ENCODE measurements around the gene SUSD1.

Gene SUSD1

DNA sequence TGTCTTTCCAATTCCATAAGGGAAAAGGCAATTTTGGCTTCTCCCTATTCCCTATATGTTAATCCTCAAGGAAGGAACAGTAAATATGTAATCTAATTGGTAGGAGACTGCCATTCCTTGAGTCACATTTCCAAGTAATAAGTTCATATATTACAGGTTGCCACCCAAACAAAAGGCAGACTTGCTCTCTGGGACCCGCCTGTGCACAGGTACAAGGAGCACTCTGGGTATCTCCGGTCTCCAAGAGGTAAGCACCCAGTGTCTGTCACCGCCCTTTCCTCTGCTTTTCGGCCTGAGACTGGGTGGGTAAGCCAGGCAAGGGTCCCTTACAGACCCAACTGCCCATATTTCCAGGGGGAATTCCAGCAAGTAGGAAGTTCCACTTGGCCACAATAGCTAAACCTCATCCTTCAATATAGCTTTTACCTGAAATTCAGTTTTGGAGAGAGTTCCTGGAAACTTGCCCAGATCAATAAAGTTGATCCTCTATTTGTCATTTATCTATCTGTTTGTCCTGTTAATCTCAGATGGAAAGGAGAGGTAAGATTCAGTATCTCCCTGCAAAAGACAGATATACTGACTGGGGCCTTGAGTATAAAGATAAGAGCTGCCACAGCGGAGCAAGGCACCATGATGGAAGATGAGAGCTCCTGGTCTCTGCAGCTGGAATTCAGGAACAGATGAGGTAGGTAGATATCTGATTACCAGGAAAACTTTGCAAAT, 81.8 kb downstream of the SUSD1 start:
- no peak overlapping the region for H3K27ac ChIP-seq
- no peaks in the 10 kb centered on the region for H3K36me3 ChIP-seq (ENCODE audit: insufficient read depth)
- H3K9ac ChIP-seq, result no peak overlapping the region
- no peaks in the 10 kb centered on the region for H3K27me3 ChIP-seq (ENCODE audit: insufficient read depth, low read depth)
- H4K20me1 ChIP-seq (ENCODE audit: insufficient read depth), result no peaks in the 10 kb centered on the region
- no peak overlapping the region for H3K4me2 ChIP-seq
- H3K4me3 ChIP-seq (IDR thresholded peaks at IDR 0.05; ENCODE audit: insufficient read depth, low read depth, low read length), result no peak overlapping the region
- peaks cover 3% of the 10 kb centered on the region for H3K4me1 ChIP-seq (ENCODE audit: low read depth, poor library complexity, severe bottlenecking)
- H2AFZ ChIP-seq (ENCODE audit: low read depth), result no peak overlapping the region
- no peaks in the 10 kb centered on the region for H3K79me2 ChIP-seq (ENCODE audit: insufficient read depth, low read depth)
- TF ChIP-seq, protein P1, sequence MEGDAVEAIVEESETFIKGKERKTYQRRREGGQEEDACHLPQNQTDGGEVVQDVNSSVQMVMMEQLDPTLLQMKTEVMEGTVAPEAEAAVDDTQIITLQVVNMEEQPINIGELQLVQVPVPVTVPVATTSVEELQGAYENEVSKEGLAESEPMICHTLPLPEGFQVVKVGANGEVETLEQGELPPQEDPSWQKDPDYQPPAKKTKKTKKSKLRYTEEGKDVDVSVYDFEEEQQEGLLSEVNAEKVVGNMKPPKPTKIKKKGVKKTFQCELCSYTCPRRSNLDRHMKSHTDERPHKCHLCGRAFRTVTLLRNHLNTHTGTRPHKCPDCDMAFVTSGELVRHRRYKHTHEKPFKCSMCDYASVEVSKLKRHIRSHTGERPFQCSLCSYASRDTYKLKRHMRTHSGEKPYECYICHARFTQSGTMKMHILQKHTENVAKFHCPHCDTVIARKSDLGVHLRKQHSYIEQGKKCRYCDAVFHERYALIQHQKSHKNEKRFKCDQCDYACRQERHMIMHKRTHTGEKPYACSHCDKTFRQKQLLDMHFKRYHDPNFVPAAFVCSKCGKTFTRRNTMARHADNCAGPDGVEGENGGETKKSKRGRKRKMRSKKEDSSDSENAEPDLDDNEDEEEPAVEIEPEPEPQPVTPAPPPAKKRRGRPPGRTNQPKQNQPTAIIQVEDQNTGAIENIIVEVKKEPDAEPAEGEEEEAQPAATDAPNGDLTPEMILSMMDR (conservative IDR thresholded peaks at IDR 0.05; ENCODE audit: low read depth, low read length), result no peak

DNA sequence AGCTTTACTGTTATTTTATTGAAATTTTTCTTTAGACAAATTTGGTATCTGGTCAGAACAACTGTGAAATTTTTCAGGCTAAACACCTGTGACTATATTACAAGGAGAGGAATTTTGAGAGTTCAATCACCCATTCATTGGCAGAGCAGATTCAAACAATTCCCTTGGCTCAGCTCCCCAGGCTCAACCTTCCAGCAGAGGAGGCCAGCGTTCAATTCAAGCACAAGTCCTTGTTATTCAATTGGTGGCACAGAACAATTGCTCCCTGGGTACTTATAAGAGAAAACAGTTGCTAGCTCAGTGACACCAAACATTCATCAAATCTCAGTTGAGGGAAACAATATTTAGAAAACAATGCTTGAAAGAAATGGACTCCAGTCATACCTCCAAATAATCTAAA, 83.3 kb downstream of the SUSD1 start:
- Histone ChIP-seq H3K4me1 (ENCODE audit: low read depth, poor library complexity, severe bottlenecking) (no peaks in the 10 kb centered on the region), H3K27me3 (ENCODE audit: insufficient read depth, low read depth) (no peaks in the 10 kb centered on the region), H3K9ac (no peak overlapping the region), H3K27ac (no peak overlapping the region), H3K4me3 (IDR thresholded peaks at IDR 0.05; ENCODE audit: insufficient read depth, low read depth, low read length) (no peak overlapping the region), H3K36me3 (ENCODE audit: insufficient read depth) (no peaks in the 10 kb centered on the region), H3K79me2 (ENCODE audit: insufficient read depth, low read depth) (no peaks in the 10 kb centered on the region), H4K20me1 (ENCODE audit: insufficient read depth) (no peaks in the 10 kb centered on the region), H3K4me2 (no peak overlapping the region), H2AFZ (ENCODE audit: low read depth) (no peak overlapping the region)
- TF ChIP-seq, protein P1 (conservative IDR thresholded peaks at IDR 0.05; ENCODE audit: low read depth, low read length), result no peak

DNA sequence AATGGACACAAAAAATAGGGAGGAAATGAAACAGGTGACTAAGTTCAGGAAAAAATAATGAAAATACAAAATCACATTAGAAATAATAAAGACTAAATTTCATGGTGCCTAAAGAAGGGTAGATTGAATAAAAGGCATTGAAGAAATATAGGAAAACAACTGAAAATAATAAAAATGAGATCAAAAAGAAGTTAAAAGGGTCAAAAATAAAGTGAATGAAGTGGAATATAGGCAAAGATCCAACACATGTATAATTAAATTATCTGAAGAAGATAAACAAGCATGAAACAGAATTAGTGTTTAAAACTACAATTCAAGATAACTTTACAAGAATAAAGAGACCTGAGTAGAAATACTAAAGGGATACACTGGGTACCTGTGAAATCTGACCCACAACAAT, 87.6 kb downstream of the SUSD1 start:
- H3K9ac ChIP-seq, result no peak overlapping the region
- TF ChIP-seq, protein P1 (conservative IDR thresholded peaks at IDR 0.05; ENCODE audit: low read depth, low read length), result no peak
- no peaks in the 10 kb centered on the region for H3K27me3 ChIP-seq (ENCODE audit: insufficient read depth, low read depth)
- no peak overlapping the region for H2AFZ ChIP-seq (ENCODE audit: low read depth)
- no peaks in the 10 kb centered on the region for H4K20me1 ChIP-seq (ENCODE audit: insufficient read depth)
- no peak overlapping the region for H3K27ac ChIP-seq
- H3K4me2 ChIP-seq, result no peak overlapping the region
- no peaks in the 10 kb centered on the region for H3K4me1 ChIP-seq (ENCODE audit: low read depth, poor library complexity, severe bottlenecking)
- no peaks in the 10 kb centered on the region for H3K36me3 ChIP-seq (ENCODE audit: insufficient read depth)
- H3K4me3 ChIP-seq (IDR thresholded peaks at IDR 0.05; ENCODE audit: insufficient read depth, low read depth, low read length), result no peak overlapping the region
- H3K79me2 ChIP-seq (ENCODE audit: insufficient read depth, low read depth), result no peaks in the 10 kb centered on the region

DNA sequence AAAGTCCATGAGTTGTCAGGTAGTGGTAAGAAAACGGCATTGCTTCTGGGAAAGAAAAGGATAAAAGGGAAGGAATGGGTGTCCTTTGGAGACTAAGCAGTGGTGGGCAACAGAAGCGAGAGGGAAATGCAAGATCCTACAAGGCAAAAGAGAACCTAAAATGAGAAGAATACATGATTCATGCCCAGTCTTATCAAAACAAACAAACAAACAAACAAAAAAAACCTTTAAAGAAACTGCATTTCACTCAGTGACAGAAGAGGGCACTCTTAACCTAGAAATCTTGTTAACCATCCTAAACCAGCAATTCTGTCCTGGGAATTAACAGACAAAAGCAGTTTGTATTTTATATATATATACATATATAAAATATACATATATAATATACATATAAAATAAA, 88.5 kb downstream of the SUSD1 start:
- TF ChIP-seq, protein P1 (conservative IDR thresholded peaks at IDR 0.05; ENCODE audit: low read depth, low read length), result peak; percentile 64; the same call in 1 of the 2 replicates
- Histone ChIP-seq H4K20me1 (ENCODE audit: insufficient read depth) (no peaks in the 10 kb centered on the region), H3K4me2 (no peak overlapping the region), H3K36me3 (ENCODE audit: insufficient read depth) (no peaks in the 10 kb centered on the region), H3K27ac (no peak overlapping the region), H2AFZ (ENCODE audit: low read depth) (no peak overlapping the region), H3K79me2 (ENCODE audit: insufficient read depth, low read depth) (no peaks in the 10 kb centered on the region), H3K4me1 (ENCODE audit: low read depth, poor library complexity, severe bottlenecking) (no peaks in the 10 kb centered on the region), H3K9ac (no peak overlapping the region), H3K4me3 (IDR thresholded peaks at IDR 0.05; ENCODE audit: insufficient read depth, low read depth, low read length) (no peak overlapping the region), H3K27me3 (ENCODE audit: insufficient read depth, low read depth) (no peaks in the 10 kb centered on the region)
